T-helper 2 cell treated with Interferon-gamma antibody and Interleukin-4, amounts not matched to agents 5 μg/mL and 100 μg/mL, for 36 hours (primary cell): ENCODE measurements around the gene BRPF1.

Experiments
- DNase-seq: peaks from one replicate; pipeline ENCODE4 v3.0.0; 2021; ENCODE audit warnings: low spot score
- H3K27ac Mint-ChIP-seq: one replicate; pipeline ENCODE4 v1.8.0; 2021; ENCODE audit warnings: mild to moderate bottlenecking, mixed read lengths
- H3K27me3 Mint-ChIP-seq: one replicate; pipeline ENCODE4 v1.8.0; 2021; ENCODE audit warnings: low read depth, mixed read lengths
- H3K36me3 Mint-ChIP-seq: one replicate; pipeline ENCODE4 v1.8.0; 2021; ENCODE audit warnings: low read depth, mixed read lengths
- H3K4me1 Mint-ChIP-seq: one replicate; pipeline ENCODE4 v1.8.0; 2021; ENCODE audit warnings: low read depth, mixed read lengths
- H3K4me3 Mint-ChIP-seq: one replicate; pipeline ENCODE4 v1.8.0; 2022; ENCODE audit warnings: mild to moderate bottlenecking, moderate library complexity, mixed read lengths
- H3K9me3 Mint-ChIP-seq: one replicate; pipeline ENCODE4 v1.8.0; 2021; ENCODE audit warnings: mixed read lengths

Gene BRPF1, protein sequence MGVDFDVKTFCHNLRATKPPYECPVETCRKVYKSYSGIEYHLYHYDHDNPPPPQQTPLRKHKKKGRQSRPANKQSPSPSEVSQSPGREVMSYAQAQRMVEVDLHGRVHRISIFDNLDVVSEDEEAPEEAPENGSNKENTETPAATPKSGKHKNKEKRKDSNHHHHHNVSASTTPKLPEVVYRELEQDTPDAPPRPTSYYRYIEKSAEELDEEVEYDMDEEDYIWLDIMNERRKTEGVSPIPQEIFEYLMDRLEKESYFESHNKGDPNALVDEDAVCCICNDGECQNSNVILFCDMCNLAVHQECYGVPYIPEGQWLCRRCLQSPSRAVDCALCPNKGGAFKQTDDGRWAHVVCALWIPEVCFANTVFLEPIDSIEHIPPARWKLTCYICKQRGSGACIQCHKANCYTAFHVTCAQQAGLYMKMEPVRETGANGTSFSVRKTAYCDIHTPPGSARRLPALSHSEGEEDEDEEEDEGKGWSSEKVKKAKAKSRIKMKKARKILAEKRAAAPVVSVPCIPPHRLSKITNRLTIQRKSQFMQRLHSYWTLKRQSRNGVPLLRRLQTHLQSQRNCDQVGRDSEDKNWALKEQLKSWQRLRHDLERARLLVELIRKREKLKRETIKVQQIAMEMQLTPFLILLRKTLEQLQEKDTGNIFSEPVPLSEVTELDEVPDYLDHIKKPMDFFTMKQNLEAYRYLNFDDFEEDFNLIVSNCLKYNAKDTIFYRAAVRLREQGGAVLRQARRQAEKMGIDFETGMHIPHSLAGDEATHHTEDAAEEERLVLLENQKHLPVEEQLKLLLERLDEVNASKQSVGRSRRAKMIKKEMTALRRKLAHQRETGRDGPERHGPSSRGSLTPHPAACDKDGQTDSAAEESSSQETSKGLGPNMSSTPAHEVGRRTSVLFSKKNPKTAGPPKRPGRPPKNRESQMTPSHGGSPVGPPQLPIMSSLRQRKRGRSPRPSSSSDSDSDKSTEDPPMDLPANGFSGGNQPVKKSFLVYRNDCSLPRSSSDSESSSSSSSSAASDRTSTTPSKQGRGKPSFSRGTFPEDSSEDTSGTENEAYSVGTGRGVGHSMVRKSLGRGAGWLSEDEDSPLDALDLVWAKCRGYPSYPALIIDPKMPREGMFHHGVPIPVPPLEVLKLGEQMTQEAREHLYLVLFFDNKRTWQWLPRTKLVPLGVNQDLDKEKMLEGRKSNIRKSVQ (N-terminal part only)

DNA sequence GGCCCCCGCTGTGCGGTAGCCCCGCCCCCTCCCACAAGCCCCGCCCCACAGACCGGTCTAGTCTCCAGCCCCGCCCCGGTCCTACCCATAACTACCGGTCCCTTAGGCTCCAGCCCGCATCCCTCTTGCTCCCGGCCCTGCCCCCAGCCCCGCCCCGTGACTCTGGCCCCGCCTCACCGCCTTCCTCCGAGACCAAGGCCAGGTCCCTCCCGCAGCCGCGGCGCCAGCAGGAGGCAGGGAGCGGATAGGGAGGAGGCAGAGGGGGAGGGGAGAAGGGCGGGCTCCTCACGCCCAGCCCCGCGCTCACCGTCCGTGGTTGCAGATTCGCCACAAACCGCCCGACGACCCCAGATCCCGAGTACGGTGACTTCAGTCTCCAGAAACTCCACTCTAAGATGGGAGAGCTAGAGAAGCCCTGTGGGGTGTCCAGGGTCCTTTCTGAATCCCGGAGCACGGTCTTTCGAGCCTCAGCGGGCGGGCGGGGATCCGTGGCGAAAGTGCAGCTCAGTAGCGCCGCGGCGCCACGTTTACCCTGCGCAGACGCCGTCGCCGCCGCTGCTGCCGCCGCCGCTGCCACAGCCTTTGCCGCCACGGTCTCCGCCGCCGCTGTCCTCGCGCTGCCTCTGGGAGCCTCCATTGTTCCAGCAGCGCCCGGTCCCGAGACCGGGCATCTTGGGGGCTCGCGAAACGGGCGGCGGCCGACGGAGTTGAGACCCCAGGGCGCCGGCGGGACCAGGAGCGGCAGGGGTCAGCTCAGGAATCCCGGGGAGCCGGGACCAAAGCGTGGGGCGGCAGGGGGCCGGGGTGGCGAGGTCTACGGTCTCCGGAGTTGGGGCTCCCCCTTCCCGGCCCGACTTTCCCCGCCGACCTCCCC, at the start of gene BRPF1:
TSS of gene BRPF1 (plus strand) at position 530 of the 874 bp plus-strand sequence. CDS start 2,406 bp downstream, outside the sequence.
- peak within 1 kb of the TSS; percentile 96 for H3K27ac Mint-ChIP-seq
- no peaks in the 10 kb centered on the region for H3K27me3 Mint-ChIP-seq
- peaks cover 55% of the 10 kb centered on the region for H3K4me1 Mint-ChIP-seq
- DNase-seq = peak; percentile 95
- H3K36me3 Mint-ChIP-seq = peaks cover 29% of the 10 kb centered on the region
- H3K4me3 Mint-ChIP-seq = peak within 1 kb of the TSS; percentile 96
- no peaks in the 10 kb centered on the region for H3K9me3 Mint-ChIP-seq

DNA sequence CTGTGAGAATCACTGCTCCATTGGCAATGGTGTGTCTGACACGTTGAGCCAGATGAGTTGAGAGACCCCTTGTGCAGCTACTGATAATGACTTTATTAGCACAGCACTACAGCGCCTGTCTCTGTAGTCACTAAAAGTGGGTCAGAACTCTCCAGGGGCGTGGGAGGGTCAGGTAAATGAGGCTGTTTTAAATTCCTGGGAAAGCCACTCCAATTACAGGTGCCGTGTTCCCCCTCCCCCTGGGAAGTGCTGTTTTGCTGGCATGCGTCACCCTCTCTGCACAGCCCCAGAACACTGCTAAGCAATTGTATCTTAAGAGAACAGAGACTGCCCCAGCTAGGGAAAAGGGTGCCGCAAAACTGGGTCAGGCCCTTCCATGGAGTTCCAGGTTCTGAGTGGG, 49.4 kb upstream of the BRPF1 start:
- Mint-ChIP-seq H3K4me1 (no peaks in the 10 kb centered on the region), H3K27ac (no peak overlapping the region), H3K27me3 (no peaks in the 10 kb centered on the region), H3K9me3 (no peaks in the 10 kb centered on the region), H3K36me3 (peaks cover 45% of the 10 kb centered on the region), H3K4me3 (no peak overlapping the region)
- no peak for DNase-seq

DNA sequence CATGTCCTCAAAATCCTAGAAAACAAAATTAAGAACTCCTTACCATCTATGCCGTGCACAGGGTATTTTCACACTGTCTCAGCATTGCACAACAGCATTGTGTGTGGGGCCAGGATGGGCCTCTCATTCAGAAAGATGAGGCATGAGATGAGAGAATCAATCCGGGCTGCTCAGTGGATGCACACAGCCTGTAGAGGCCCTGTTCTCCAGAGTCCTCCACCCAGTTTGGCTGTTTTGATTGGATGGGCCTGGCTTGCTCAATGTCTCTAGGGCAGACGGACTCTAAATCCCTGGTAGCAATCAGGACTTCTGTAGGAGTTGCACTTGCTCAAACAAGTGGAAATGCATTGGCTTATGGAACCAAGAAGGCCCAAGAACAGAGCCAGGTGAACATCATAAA, 48.1 kb upstream of the BRPF1 start:
- H3K27me3 Mint-ChIP-seq = no peaks in the 10 kb centered on the region
- no peaks in the 10 kb centered on the region for H3K9me3 Mint-ChIP-seq

DNA sequence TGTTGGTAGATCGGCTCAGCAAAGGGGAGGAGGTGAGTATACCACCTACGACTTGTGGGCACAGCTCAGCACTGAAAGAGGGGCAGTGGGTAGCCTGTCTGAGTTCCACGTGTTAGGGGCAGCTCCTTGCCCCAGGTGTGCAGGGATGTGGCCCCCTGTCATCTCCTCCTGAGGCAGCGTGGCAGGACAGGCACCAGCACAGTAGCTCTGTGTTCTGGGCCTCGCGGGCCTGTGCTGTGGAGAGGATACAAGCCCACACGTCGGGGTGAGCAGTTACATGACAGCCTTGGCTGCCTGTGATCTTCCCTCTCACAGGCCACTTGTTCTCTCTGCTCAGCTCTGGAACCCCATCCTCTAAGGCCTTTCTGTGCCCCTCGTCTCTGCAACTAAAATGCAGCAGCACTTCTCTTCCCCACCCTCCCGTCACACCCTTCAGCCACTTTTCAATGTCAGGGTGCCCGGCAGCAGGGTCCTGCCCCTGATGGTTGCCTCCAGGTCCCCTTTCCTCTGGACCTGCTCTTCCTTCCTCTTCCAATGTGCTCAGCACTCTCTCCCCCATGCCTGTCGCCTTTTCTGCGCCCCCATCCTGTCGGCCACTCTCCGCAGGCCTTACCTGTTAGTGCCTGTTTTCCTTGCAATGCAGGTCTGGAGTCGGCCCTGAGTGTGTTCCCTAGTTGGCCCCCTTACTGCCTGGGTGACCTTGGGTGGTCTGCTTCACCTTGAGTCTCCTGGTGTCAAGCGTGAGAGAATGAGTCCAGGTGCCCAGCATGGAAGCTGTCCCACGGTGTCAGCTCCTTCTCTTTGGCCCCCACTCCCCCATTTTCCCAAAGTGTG, 46.1 kb upstream of the BRPF1 start:
- no peak overlapping the region for H3K27ac Mint-ChIP-seq
- DNase-seq = no peak
- no peak overlapping the region for H3K4me3 Mint-ChIP-seq
- H3K36me3 Mint-ChIP-seq = peaks cover 46% of the 10 kb centered on the region
- no peaks in the 10 kb centered on the region for H3K4me1 Mint-ChIP-seq
- no peaks in the 10 kb centered on the region for H3K27me3 Mint-ChIP-seq
- H3K9me3 Mint-ChIP-seq = no peaks in the 10 kb centered on the region

More for the DNA sequence above, 48.1 kb upstream of the BRPF1 start:
- Mint-ChIP-seq H3K4me1 (no peaks in the 10 kb centered on the region), H3K36me3 (peaks cover 44% of the 10 kb centered on the region), H3K4me3 (no peak overlapping the region), H3K27ac (no peak overlapping the region)
- no peak for DNase-seq

DNA sequence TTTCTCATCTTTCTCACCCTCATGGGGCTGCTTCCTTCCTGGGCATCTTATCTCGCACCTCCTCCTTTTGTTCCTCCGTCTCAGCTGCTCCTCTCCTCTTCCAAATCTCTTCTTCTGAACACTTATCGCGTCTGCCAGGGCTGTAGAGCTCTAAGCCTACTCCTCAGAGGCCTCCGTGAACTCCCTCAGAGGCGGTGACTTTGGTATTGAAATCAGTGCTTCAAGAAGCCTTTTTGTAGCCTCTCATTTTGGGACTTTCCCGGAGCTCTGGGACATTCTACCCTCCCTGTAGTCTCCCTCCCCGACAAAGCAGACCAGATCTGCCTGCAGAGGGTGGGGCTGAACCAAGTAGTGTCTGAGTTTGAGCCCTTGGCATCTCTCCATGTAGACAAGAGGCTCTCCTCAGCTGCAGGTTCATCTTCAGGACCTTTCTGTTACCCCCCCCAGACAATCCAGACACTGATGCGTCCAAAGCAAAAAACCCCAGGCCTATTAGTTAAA, 45.4 kb upstream of the BRPF1 start:
- no peak for DNase-seq
- Mint-ChIP-seq H3K4me3 (no peak overlapping the region), H3K36me3 (peaks cover 43% of the 10 kb centered on the region), H3K4me1 (no peaks in the 10 kb centered on the region), H3K27ac (peak overlapping the region; percentile 21), H3K27me3 (no peaks in the 10 kb centered on the region), H3K9me3 (no peaks in the 10 kb centered on the region)

DNA sequence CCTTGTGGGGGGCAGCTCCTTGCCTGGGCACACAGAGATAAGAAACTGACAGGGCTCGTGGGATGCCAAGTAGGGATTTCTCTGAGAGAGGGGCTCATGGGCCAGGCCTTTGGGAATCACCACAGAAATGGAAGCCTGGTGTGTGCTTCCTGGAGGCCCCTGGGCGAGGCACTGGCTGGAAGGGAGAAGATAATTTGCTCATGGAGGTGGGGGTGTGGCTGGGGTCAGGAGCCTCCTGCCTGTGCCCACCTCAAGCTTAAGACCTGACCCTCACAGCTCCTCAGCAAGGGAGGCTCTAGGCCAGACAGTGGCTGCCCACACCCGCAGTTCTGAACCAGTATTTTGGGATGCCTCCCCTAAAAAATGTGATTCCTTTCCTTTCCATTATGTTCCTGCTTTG, 44.8 kb upstream of the BRPF1 start:
- no peak for DNase-seq
- Mint-ChIP-seq H3K4me1 (no peaks in the 10 kb centered on the region), H3K4me3 (no peak overlapping the region), H3K36me3 (peaks cover 40% of the 10 kb centered on the region), H3K27me3 (no peaks in the 10 kb centered on the region), H3K27ac (no peak overlapping the region), H3K9me3 (no peaks in the 10 kb centered on the region)

DNA sequence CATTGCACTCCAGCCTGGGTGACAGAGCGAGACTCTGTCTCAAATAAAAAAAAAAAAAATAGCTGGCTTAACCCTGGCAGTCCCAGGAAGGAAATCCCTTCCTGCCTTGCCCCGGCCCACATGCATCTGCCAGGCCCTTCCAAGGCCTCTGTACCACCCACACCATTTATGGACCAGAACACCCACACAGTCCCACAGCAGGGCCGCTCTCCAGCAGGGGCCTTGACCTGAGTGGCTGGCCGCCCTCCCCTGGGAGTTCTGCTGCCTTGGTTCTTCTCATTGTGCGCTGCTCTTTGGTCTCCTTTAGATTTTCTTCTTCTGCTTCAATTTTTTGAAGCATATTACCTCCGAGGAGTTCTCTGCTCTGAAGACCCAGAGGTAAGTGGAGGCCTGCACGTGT, 44.0 kb upstream of the BRPF1 start:
- H3K27me3 Mint-ChIP-seq = no peaks in the 10 kb centered on the region
- DNase-seq = no peak
- H3K27ac Mint-ChIP-seq = no peak overlapping the region
- H3K4me3 Mint-ChIP-seq = no peak overlapping the region
- no peaks in the 10 kb centered on the region for H3K4me1 Mint-ChIP-seq
- H3K36me3 Mint-ChIP-seq = peaks cover 39% of the 10 kb centered on the region
- H3K9me3 Mint-ChIP-seq = no peaks in the 10 kb centered on the region

DNA sequence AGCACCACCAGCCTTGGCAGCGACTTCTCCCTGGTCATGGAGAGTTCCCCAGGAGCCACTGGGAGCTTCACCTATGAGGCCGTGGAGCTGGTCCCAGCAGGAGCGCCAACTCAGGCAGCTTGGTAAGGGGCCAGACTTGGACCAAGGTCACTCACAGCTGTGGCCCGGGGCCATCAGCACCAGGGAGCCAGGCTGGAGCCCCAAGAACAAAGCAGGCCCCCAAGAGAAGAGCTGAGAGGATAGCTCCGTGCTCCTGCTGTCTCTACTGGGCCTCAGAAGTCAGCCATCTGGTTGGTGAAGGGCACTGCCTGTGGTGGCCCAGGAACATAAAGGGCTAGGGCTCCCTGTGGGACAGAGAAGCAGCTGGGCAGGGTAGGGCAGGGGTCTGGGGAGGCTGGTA, 42.6 kb upstream of the BRPF1 start:
- Mint-ChIP-seq H3K4me1 (no peaks in the 10 kb centered on the region), H3K27me3 (no peaks in the 10 kb centered on the region), H3K36me3 (peaks cover 33% of the 10 kb centered on the region), H3K27ac (no peak overlapping the region), H3K9me3 (no peaks in the 10 kb centered on the region), H3K4me3 (no peak overlapping the region)
- DNase-seq = no peak

DNA sequence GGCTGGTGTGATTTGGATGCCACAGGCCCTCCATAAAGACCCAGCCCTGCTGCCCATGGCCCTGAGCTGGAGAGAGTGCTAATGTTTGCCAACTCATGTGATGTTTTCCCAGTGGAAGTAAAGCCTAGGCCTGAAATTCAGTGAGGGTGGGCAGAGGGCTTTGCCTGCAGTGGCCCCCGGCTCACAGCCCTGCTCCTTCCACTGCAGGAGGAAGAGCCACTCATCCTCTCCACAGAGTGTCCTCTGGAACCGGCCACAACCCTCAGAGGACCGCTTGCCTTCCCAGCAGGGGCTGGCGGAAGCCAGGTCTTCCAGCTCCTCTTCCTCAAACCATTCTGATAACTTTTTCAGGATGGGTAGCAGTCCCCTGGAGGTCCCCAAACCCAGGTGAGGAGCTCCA, 41.8 kb upstream of the BRPF1 start:
- H3K36me3 Mint-ChIP-seq = peaks cover 31% of the 10 kb centered on the region
- H3K9me3 Mint-ChIP-seq = no peaks in the 10 kb centered on the region
- no peak overlapping the region for H3K4me3 Mint-ChIP-seq
- H3K27me3 Mint-ChIP-seq = no peaks in the 10 kb centered on the region
- H3K27ac Mint-ChIP-seq = no peak overlapping the region
- no peak for DNase-seq
- no peaks in the 10 kb centered on the region for H3K4me1 Mint-ChIP-seq

DNA sequence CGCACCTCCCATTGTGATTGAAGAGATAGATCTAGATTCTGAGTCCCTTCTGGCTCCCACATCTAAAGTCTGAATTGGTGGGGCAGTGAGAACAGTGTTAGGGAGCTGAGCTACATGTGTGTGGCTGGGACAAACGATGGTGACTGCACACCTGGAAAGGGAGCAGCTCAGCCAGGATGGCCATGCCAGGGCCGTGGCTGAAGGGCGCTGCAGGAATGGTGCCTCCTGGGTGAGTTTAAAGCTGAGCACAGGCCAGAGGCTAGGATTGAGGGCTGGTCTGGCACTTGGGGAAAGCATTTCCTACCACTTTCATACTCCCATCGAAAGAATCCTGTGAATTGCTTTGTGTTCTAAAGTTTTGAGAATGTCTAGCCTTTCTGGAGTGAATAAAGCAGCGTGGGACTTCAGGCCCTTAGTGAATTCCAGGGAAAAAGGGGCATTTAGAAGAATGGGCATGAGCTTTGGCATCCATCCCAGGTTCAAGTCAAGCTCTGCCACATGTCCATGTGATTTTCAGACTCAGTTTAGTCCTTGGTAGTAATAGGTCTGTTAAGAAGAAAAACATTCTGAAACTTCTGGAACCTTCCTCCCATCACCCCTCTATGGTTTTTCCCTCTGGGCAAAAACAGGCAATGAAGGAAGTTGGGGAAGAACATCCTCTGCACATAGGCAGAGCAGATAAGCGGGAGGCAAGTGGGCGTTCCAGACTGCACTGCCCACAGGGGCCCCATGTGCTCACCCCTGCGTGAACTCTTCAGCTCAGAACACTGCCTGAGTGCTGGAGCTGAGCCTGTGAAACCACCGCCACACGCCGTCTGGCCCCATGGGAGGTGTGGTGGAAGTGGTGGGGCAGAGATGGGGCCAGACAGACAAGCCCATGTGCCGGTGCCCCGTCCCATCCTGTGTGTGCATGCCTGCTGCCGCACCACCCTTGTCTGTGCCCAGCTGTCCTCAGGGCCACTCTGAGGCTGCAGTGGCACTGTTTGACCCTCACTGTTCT, 40.8 kb upstream of the BRPF1 start:
- Mint-ChIP-seq H3K36me3 (peaks cover 29% of the 10 kb centered on the region), H3K4me3 (no peak overlapping the region), H3K27me3 (no peaks in the 10 kb centered on the region), H3K27ac (no peak overlapping the region), H3K9me3 (no peaks in the 10 kb centered on the region), H3K4me1 (no peaks in the 10 kb centered on the region)
- no peak for DNase-seq

DNA sequence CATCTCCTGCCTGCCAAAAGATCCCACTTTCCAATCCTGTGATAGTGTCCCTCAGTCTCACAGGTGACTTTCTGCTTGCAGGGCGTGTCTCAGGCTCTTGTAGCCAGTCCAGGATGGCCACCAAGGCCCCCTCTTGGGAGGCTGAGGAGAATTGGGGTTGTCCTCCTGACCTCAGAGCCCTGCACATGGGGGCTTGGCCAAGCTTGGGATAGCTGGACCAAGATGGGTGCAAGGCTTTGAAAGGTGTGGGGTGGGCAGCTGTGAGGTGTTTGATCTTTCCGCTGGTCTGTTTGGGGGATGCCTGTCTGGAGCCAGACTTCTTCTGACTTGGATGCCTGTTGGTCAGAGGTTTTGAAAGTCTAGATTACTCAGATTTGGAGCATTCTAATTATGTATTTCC, 39.9 kb upstream of the BRPF1 start:
- Mint-ChIP-seq H3K27ac (no peak overlapping the region), H3K27me3 (no peaks in the 10 kb centered on the region), H3K9me3 (no peaks in the 10 kb centered on the region), H3K4me3 (no peak overlapping the region), H3K4me1 (no peaks in the 10 kb centered on the region), H3K36me3 (peaks cover 26% of the 10 kb centered on the region)
- no peak for DNase-seq
